Nephron (organoid): ENCODE measurements around the gene ALDH3B1.

ENCODE experiments used
- H3K27ac Mint-ChIP-seq, 3 experiments: 2 replicates each; pipeline ENCODE4 v1.8.0; 2020; ENCODE audit warnings: mixed read lengths in 3 of 3, mild to moderate bottlenecking in 2 of 3, moderate library complexity in 1 of 3
- H3K27me3 Mint-ChIP-seq: 2 replicates; pipeline ENCODE4 v1.8.0; 2021; ENCODE audit warnings: low read depth, mild to moderate bottlenecking, moderate library complexity, mixed read lengths
- H3K36me3 Mint-ChIP-seq: 2 replicates; pipeline ENCODE4 v1.8.0; 2020; ENCODE audit warnings: low read depth, mixed read lengths
- H3K4me1 Mint-ChIP-seq: 2 replicates; pipeline ENCODE4 v1.8.0; 2020; ENCODE audit warnings: mixed read lengths
- H3K4me3 Mint-ChIP-seq, 3 experiments: 2 replicates each; pipeline ENCODE4 v1.8.0; 2020; ENCODE audit warnings: mild to moderate bottlenecking in 3 of 3, mixed read lengths in 3 of 3, moderate library complexity in 2 of 3
- H3K9me3 Mint-ChIP-seq: 2 replicates; pipeline ENCODE4 v1.8.0; 2020; ENCODE audit warnings: mixed read lengths
- CTCF ChIP-seq, 3 experiments: fragments of 200-600 bp; sonication (generic); IDR thresholded peaks; one replicate each; pipeline ENCODE4 v1.5.0; 2021; ENCODE audit warnings: antibody characterized with exemption in 3 of 3; ENCODE audit not compliant: unreplicated experiment in 3 of 3

The ALDH3B1 gene

GRCh38 chr11:68049509-68050370 is 39.6 kb downstream of the ALDH3B1 start:
- TF ChIP-seq CTCF (IDR thresholded peaks at IDR 0.05; ENCODE audit: unreplicated experiment in 3 of 3): no peak
- Mint-ChIP-seq H3K36me3 (no peaks in the 10 kb centered on the region), H3K4me1 (no peaks in the 10 kb centered on the region), H3K4me3 (no peak overlapping the region), H3K9me3 (no peaks in the 10 kb centered on the region), H3K27ac (no peak overlapping the region), H3K27me3 (no peaks in the 10 kb centered on the region)

GRCh38 chr11:68050371-68050841 is 40.3 kb downstream of the ALDH3B1 start:
- H3K36me3 Mint-ChIP-seq: no peaks in the 10 kb centered on the region
- no peak for TF ChIP-seq CTCF (IDR thresholded peaks at IDR 0.05; ENCODE audit: unreplicated experiment in 3 of 3)
- H3K4me1 Mint-ChIP-seq: no peaks in the 10 kb centered on the region
- no peaks in the 10 kb centered on the region for H3K9me3 Mint-ChIP-seq
- H3K4me3 Mint-ChIP-seq: no peak overlapping the region
- no peaks in the 10 kb centered on the region for H3K27me3 Mint-ChIP-seq
- H3K27ac Mint-ChIP-seq: no peak overlapping the region

GRCh38 chr11:68051191-68052136 is 41.3 kb downstream of the ALDH3B1 start:
- H3K36me3 Mint-ChIP-seq: peaks cover 4% of the 10 kb centered on the region
- H3K4me3 Mint-ChIP-seq: no peak overlapping the region
- no peaks in the 10 kb centered on the region for H3K27me3 Mint-ChIP-seq
- no peaks in the 10 kb centered on the region for H3K4me1 Mint-ChIP-seq
- TF ChIP-seq CTCF (IDR thresholded peaks at IDR 0.05; ENCODE audit: unreplicated experiment in 3 of 3): no peak
- H3K9me3 Mint-ChIP-seq: no peaks in the 10 kb centered on the region
- H3K27ac Mint-ChIP-seq: peak overlapping the region in 1 of 3 experiments; percentile 69

DNA sequence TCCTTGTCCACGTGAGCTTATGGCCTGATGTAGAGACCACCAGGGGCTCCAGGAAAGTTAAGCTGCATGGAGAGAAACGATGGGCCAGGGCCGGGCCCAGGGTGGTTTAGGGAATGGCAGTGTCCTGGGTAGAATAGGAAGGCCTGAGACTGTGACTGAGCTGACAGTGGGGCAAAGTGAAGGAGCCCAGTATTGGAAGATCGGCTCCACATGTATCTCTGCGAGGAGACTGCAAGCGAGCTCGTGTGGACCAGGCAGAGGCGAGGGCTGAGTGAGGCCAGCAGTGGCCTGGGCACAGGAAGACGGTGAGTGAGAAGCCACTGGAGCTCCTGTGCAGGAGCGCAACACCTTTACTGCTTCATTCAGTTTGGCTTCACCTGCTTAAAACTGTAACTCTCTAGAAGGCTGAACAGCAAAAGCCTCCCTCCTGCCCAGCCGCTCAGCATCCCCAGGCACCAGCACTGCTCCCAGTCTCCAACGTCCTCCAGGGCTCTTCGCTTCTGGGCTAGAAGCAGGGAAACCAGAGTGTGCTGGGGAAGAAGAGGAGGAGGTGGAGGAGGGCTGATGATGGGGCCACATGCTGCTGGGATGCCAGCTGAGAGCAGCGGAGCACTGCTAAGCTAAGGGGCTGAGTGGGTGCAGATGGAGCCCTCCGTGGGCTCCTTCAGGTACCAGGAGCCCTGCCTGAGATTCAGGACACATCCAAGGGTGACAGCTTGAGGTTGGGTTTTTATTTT is 42.2 kb downstream of the ALDH3B1 start:
- TF ChIP-seq CTCF (IDR thresholded peaks at IDR 0.05; ENCODE audit: unreplicated experiment in 3 of 3): no peak
- Mint-ChIP-seq H3K27ac (no peak overlapping the region), H3K9me3 (no peaks in the 10 kb centered on the region), H3K4me3 (no peak overlapping the region), H3K36me3 (peaks cover 10% of the 10 kb centered on the region), H3K4me1 (no peaks in the 10 kb centered on the region), H3K27me3 (no peaks in the 10 kb centered on the region)

GRCh38 chr11:68053117-68053516 is 43.0 kb downstream of the ALDH3B1 start:
- Mint-ChIP-seq H3K9me3 (no peaks in the 10 kb centered on the region), H3K27me3 (no peaks in the 10 kb centered on the region), H3K27ac (no peak overlapping the region), H3K4me1 (no peaks in the 10 kb centered on the region), H3K36me3 (peaks cover 16% of the 10 kb centered on the region), H3K4me3 (no peak overlapping the region)
- TF ChIP-seq CTCF (IDR thresholded peaks at IDR 0.05; ENCODE audit: unreplicated experiment in 3 of 3): no peak
